ENCODE data around the gene PDGFD. TPM values are rescaled to one million over a fixed set of nuclear protein-coding genes. Genes with fewer than 3 reads are reported as not detected.

Gene PDGFD
- total RNA-seq, 1 experiment from 2014 or later, result 2.6 TPM

DNA sequence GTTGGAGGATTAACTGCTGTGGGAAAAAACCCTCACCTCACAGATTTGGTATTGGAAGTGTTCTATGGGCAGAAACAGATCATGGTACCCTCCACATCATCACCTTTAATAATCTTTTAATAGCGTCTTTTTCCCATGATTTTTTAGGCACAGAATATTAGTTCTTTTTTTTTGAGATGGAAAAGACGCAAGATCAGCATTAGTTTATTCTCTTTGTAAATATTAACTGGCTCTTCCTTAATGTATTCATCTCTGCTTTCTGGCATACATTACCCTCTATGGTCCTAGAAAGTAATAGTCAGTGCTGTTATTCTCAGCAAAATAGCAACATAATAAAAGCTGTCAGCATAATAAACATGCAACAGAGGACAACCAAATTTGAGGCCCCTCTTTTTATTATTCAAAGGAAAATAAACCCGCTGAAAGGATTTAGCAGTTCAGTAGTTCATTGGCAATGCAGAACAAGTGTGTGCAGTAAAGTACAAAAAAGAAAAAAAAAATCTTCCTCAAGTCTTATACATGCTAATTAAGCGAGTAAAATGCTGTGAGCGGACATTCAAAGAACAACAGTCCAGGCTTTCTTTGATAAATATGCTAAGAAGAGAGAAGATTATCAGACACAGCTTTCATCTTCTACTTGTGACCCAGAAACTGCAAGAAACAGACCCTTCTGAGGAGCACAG is 165.0 kb downstream of the PDGFD start:
- H3K27ac Mint-ChIP-seq, result no peak overlapping the region
- no peaks in the 10 kb centered on the region for H3K9me3 Mint-ChIP-seq
- H3K4me3 Mint-ChIP-seq, result no peak overlapping the region
- no peaks in the 10 kb centered on the region for H3K4me1 Mint-ChIP-seq
- CTCF ChIA-PET, result no interaction called here
- ATAC-seq (no peak), DNase-seq (ENCODE audit: low spot score) (no peak)
- no peaks in the 10 kb centered on the region for H3K27me3 Mint-ChIP-seq (ENCODE audit: low read depth)
- TF ChIP-seq, protein P1, sequence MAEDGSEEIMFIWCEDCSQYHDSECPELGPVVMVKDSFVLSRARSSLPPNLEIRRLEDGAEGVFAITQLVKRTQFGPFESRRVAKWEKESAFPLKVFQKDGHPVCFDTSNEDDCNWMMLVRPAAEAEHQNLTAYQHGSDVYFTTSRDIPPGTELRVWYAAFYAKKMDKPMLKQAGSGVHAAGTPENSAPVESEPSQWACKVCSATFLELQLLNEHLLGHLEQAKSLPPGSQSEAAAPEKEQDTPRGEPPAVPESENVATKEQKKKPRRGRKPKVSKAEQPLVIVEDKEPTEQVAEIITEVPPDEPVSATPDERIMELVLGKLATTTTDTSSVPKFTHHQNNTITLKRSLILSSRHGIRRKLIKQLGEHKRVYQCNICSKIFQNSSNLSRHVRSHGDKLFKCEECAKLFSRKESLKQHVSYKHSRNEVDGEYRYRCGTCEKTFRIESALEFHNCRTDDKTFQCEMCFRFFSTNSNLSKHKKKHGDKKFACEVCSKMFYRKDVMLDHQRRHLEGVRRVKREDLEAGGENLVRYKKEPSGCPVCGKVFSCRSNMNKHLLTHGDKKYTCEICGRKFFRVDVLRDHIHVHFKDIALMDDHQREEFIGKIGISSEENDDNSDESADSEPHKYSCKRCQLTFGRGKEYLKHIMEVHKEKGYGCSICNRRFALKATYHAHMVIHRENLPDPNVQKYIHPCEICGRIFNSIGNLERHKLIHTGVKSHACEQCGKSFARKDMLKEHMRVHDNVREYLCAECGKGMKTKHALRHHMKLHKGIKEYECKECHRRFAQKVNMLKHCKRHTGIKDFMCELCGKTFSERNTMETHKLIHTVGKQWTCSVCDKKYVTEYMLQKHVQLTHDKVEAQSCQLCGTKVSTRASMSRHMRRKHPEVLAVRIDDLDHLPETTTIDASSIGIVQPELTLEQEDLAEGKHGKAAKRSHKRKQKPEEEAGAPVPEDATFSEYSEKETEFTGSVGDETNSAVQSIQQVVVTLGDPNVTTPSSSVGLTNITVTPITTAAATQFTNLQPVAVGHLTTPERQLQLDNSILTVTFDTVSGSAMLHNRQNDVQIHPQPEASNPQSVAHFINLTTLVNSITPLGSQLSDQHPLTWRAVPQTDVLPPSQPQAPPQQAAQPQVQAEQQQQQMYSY (CRISPR knock-in tag; IDR thresholded peaks at IDR 0.05), result no peak
- TF ChIP-seq, protein P2, sequence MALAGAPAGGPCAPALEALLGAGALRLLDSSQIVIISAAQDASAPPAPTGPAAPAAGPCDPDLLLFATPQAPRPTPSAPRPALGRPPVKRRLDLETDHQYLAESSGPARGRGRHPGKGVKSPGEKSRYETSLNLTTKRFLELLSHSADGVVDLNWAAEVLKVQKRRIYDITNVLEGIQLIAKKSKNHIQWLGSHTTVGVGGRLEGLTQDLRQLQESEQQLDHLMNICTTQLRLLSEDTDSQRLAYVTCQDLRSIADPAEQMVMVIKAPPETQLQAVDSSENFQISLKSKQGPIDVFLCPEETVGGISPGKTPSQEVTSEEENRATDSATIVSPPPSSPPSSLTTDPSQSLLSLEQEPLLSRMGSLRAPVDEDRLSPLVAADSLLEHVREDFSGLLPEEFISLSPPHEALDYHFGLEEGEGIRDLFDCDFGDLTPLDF (CRISPR knock-in tag; IDR thresholded peaks at IDR 0.05), result no peak
- TF ChIP-seq RORB (CRISPR knock-in tag; IDR thresholded peaks at IDR 0.05) (no peak), ZBTB21 (CRISPR knock-in tag; IDR thresholded peaks at IDR 0.05; ENCODE audit: borderline replicate concordance) (no peak), ELF4 (CRISPR knock-in tag; IDR thresholded peaks at IDR 0.05; ENCODE audit: low read depth) (no peak), ZNF396 (CRISPR knock-in tag; IDR thresholded peaks at IDR 0.05; ENCODE audit: borderline replicate concordance) (no peak), GRHL2 (CRISPR knock-in tag; IDR thresholded peaks at IDR 0.05; ENCODE audit: insufficient replicate concordance, severe bottlenecking) (no peak), MXD4 (CRISPR knock-in tag; IDR thresholded peaks at IDR 0.05; ENCODE audit: borderline replicate concordance) (no peak)
- TF ChIP-seq, protein P3, sequence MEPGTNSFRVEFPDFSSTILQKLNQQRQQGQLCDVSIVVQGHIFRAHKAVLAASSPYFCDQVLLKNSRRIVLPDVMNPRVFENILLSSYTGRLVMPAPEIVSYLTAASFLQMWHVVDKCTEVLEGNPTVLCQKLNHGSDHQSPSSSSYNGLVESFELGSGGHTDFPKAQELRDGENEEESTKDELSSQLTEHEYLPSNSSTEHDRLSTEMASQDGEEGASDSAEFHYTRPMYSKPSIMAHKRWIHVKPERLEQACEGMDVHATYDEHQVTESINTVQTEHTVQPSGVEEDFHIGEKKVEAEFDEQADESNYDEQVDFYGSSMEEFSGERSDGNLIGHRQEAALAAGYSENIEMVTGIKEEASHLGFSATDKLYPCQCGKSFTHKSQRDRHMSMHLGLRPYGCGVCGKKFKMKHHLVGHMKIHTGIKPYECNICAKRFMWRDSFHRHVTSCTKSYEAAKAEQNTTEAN (CRISPR knock-in tag; IDR thresholded peaks at IDR 0.05), result no peak
- TF ChIP-seq, protein P4, sequence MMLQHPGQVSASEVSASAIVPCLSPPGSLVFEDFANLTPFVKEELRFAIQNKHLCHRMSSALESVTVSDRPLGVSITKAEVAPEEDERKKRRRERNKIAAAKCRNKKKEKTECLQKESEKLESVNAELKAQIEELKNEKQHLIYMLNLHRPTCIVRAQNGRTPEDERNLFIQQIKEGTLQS (CRISPR knock-in tag; conservative IDR thresholded peaks at IDR 0.05), result no peak
- POLR2A ChIA-PET, result no interaction called here
- H3K36me3 Mint-ChIP-seq, result no peaks in the 10 kb centered on the region

DNA sequence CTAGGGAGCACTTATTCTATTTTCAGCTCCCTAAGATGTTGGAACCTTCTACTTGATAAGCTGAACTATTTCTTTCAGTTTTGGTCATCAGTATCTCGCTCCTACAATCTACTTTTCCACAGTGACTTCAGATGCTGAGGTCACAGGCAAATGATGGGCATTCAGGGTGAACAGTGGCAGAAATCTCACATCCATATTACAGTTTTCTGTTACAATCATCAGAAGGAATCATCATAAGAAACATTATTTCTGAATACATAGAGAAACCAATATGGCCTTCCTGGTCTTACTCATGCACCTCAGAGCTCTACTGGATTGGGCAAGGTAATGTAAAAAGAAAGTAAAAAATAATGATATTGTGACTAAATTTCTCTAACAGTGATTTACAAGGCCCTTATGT is 166.9 kb downstream of the PDGFD start:
- CTCF ChIA-PET, result interaction anchor here (1.2 kb wide), 1 partner anchor 314 kb away, joined by 3 read pairs; no protein-coding TSS in a partner anchor
- Mint-ChIP-seq H3K27ac (no peak overlapping the region), H3K36me3 (no peaks in the 10 kb centered on the region)

More for the DNA sequence above, 166.9 kb downstream of the PDGFD start:
- Mint-ChIP-seq H3K4me3 (no peak overlapping the region), H3K9me3 (no peaks in the 10 kb centered on the region), H3K4me1 (no peaks in the 10 kb centered on the region), H3K27me3 (ENCODE audit: low read depth) (no peaks in the 10 kb centered on the region)
- ATAC-seq, result no peak
- TF ChIP-seq GABPB1 (CRISPR knock-in tag; IDR thresholded peaks at IDR 0.05), result no peak
- TF ChIP-seq, protein P5, sequence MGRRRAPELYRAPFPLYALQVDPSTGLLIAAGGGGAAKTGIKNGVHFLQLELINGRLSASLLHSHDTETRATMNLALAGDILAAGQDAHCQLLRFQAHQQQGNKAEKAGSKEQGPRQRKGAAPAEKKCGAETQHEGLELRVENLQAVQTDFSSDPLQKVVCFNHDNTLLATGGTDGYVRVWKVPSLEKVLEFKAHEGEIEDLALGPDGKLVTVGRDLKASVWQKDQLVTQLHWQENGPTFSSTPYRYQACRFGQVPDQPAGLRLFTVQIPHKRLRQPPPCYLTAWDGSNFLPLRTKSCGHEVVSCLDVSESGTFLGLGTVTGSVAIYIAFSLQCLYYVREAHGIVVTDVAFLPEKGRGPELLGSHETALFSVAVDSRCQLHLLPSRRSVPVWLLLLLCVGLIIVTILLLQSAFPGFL (CRISPR knock-in tag; IDR thresholded peaks at IDR 0.05; ENCODE audit: borderline replicate concordance), result no peak
- TF ChIP-seq ATF1 (CRISPR knock-in tag; IDR thresholded peaks at IDR 0.05), result no peak
- no peak for TF ChIP-seq ZNF396 (CRISPR knock-in tag; IDR thresholded peaks at IDR 0.05; ENCODE audit: borderline replicate concordance)
- TF ChIP-seq, protein P6, sequence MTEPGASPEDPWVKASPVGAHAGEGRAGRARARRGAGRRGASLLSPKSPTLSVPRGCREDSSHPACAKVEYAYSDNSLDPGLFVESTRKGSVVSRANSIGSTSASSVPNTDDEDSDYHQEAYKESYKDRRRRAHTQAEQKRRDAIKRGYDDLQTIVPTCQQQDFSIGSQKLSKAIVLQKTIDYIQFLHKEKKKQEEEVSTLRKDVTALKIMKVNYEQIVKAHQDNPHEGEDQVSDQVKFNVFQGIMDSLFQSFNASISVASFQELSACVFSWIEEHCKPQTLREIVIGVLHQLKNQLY (CRISPR knock-in tag; IDR thresholded peaks at IDR 0.05), result no peak
- TF ChIP-seq, protein P2 (CRISPR knock-in tag; IDR thresholded peaks at IDR 0.05), result no peak
- TF ChIP-seq ZNF416 (CRISPR knock-in tag; IDR thresholded peaks at IDR 0.05), result no peak
- TF ChIP-seq OVOL2 (CRISPR knock-in tag; IDR thresholded peaks at IDR 0.05; ENCODE audit: borderline replicate concordance), result no peak
- no peak for DNase-seq (ENCODE audit: low spot score)
- POLR2A ChIA-PET, result no interaction called here

Data from WTC11 (cell line).